OCI-LY1 (cell line): Measurements from ENCODE around the gene ELFN1.

Experiments
- H2AFZ ChIP-seq: fragments of 200-600 bp; sonication (generic), shearing (Covaris generic); 2 replicates; pipeline ENCODE4 v1.6.0; 2014; ENCODE audit warnings: antibody characterized with exemption, mild to moderate bottlenecking, low read length
- H3F3A ChIP-seq: fragments of 200-600 bp; sonication (generic), shearing (Covaris generic); 2 replicates; pipeline ENCODE4 v1.6.0; 2014; ENCODE audit warnings: mild to moderate bottlenecking, antibody characterized with exemption, low read length, moderate library complexity; ENCODE audit not compliant: insufficient read depth
- H3K27ac ChIP-seq: fragments of 200-600 bp; sonication (generic); 2 replicates; pipeline ENCODE4 v1.5.1; 2014; ENCODE audit warnings: low read length, mixed run types, mild to moderate bottlenecking, low read depth; ENCODE audit not compliant: poor library complexity, severe bottlenecking
- H3K27me3 ChIP-seq: fragments of 200-600 bp; sonication (generic); 2 replicates; pipeline ENCODE4 v1.6.0; 2014; ENCODE audit warnings: antibody characterized with exemption, mild to moderate bottlenecking, low read length, moderate library complexity; ENCODE audit not compliant: insufficient read depth
- H3K36me3 ChIP-seq: fragments of 200-600 bp; sonication (generic); 2 replicates; pipeline ENCODE4 v1.6.1; 2014; ENCODE audit warnings: mild to moderate bottlenecking, antibody characterized with exemption, low read length, moderate library complexity, mixed read lengths; ENCODE audit not compliant: insufficient read depth
- H3K4me1 ChIP-seq: fragments of 200-600 bp; sonication (generic); 2 replicates; pipeline ENCODE4 v1.5.1; 2014; ENCODE audit warnings: mild to moderate bottlenecking, low read length, moderate library complexity; ENCODE audit not compliant: insufficient read depth, severe bottlenecking
- H3K4me2 ChIP-seq: fragments of 200-600 bp; sonication (generic), shearing (Covaris generic); 2 replicates; pipeline ENCODE4 v1.6.1; 2014; ENCODE audit warnings: low read length
- H3K4me3 ChIP-seq: fragments of 200-600 bp; sonication (generic); 2 replicates; pipeline ENCODE4 v1.5.1; 2014; ENCODE audit warnings: low read length, low read depth, mild to moderate bottlenecking, mixed read lengths; ENCODE audit not compliant: poor library complexity, severe bottlenecking
- H3K79me2 ChIP-seq: fragments of 200-600 bp; shearing (Covaris generic); 2 replicates; pipeline ENCODE4 v1.6.1; 2016; ENCODE audit warnings: mixed run types, low read length, mixed read lengths; ENCODE audit not compliant: insufficient read depth
- H3K9ac ChIP-seq: fragments of 200-600 bp; sonication (generic), shearing (Covaris generic); 2 replicates; pipeline ENCODE4 v1.6.1; 2014; ENCODE audit warnings: mild to moderate bottlenecking, low read length, mixed read lengths
- H3K9me2 ChIP-seq: fragments of 200-600 bp; sonication (generic), shearing (Covaris generic); 2 replicates; pipeline ENCODE4 v1.6.1; 2014; ENCODE audit warnings: low read depth, mild to moderate bottlenecking, low read length, mixed read lengths
- H3K9me3 ChIP-seq: fragments of 200-600 bp; shearing (Covaris generic); 2 replicates; pipeline ENCODE4 v1.6.1; 2014; ENCODE audit warnings: low read length, mixed read lengths
- H4K20me1 ChIP-seq: fragments of 200-600 bp; sonication (generic), shearing (Covaris generic); 2 replicates; pipeline ENCODE4 v1.6.0; 2016; ENCODE audit warnings: mild to moderate bottlenecking, low read length; ENCODE audit not compliant: insufficient read depth
- CTCF ChIP-seq: fragments of 200-600 bp; sonication (generic), shearing (Covaris generic); IDR thresholded peaks from 2 replicates; pipeline ENCODE4 v1.5.1; 2017; ENCODE audit warnings: mild to moderate bottlenecking, antibody characterized with exemption, low read length, moderate library complexity, mixed read lengths
- EZH2 ChIP-seq: fragments of 200-600 bp; sonication (generic), shearing (Covaris generic); IDR thresholded peaks from 2 replicates; pipeline ENCODE4 v1.8.0; 2017; ENCODE audit warnings: borderline replicate concordance, mixed run types, mild to moderate bottlenecking, antibody characterized with exemption, low read length, moderate library complexity, mixed read lengths

ELFN1 gene

DNA sequence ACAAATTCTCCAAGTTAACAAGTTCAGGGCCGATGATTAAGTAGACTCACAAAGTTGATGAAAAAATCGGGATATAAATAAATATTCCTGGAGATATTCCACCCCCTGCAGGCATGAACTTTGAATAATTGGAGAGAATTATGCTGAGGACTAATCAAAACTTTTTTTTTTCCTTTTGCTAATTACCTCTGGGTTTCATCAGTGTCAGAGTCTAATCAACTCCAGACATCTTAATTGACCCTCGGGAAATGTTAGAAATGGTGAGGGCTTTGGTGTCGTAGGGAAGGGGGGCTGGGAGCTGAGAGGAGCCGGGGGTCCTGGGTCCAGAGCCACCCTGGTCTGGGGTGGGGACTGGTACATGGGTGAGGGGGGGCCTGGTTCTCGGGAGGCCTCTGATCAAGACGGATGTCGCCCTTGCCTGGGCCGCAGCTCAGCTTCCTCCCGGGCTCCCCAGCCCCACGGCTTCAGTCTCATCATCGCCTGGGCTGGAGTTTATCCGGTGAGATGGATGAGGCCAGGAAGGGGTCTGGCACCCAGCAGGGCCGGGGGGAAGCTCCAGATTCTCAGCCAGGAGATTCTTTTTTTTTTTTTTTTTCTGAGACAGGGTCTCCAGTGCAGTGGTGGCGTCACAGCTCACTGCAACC lies 30.4 kb upstream of the ELFN1 start:
- Histone ChIP-seq H3K9me3 (0 out of 2 replicates have a peak, but pooled peaks cover 3% of the 10 kb centered on the region), H3K27me3 (peaks cover 4% of the 10 kb centered on the region; the same call in 1 of the 2 replicates), H2AFZ (no peak overlapping the region), H3K4me3 (no peak overlapping the region), H3K79me2 (no peaks in the 10 kb centered on the region), H3K27ac (no peak overlapping the region), H3K4me1 (no peaks in the 10 kb centered on the region), H3F3A (no peaks in the 10 kb centered on the region), H3K4me2 (no peak overlapping the region), H3K9ac (no peak overlapping the region), H4K20me1 (no peaks in the 10 kb centered on the region), H3K36me3 (no peaks in the 10 kb centered on the region; the same call in 1 of the 2 replicates), H3K9me2 (no peaks in the 10 kb centered on the region)
- no peak for TF ChIP-seq CTCF
- no peak for TF ChIP-seq EZH2

DNA sequence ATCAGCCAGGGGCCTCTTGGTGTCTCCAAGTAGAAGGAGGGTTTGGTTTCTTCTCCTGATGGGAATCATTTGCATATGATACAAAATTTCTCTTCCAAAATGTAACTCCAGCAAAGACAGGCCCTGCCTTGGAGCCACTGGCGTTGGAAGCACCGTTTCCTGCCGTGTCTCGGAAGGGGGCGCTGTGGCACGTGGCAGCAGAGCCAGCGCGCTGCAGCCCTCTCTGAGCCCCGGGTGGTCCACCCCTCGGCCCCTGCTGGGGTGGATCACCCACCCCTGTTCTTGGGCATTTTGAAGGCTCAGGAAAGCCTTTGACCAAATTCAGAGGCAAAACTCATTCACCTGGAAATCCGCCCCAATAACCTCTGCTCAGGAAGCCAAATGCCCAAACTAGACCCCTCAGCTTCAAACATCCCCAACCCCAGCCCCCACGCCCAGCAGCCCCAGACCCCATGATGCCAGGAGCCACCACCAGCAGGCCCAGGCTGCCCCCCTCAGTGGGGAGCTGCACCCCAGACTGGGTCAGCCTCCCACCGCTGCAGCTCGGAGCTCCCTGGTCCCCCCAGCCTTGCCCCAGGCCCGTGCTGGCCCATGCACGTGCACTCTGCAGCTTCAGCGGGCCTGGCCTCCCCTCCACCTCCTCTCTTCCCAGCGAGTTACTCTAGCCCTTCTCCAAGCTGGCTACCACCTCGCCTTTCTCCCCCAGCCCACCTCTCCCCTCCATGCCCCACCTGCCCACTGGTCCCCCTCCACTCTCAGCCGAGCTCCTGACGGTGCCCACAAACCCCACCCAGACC lies 29.5 kb upstream of the ELFN1 start:
- Histone ChIP-seq H3F3A (no peaks in the 10 kb centered on the region), H3K9ac (no peak overlapping the region), H3K27ac (no peak overlapping the region), H3K4me1 (no peaks in the 10 kb centered on the region), H3K79me2 (no peaks in the 10 kb centered on the region), H3K9me3 (0 out of 2 replicates have a peak, but pooled peaks cover 3% of the 10 kb centered on the region), H4K20me1 (no peaks in the 10 kb centered on the region), H3K4me3 (no peak overlapping the region), H3K36me3 (no peaks in the 10 kb centered on the region; the same call in 1 of the 2 replicates), H2AFZ (no peak overlapping the region), H3K27me3 (peaks cover 4% of the 10 kb centered on the region; the same call in 1 of the 2 replicates), H3K4me2 (no peak overlapping the region), H3K9me2 (no peaks in the 10 kb centered on the region)
- TF ChIP-seq CTCF, result peak; percentile 70
- TF ChIP-seq EZH2, result no peak

DNA sequence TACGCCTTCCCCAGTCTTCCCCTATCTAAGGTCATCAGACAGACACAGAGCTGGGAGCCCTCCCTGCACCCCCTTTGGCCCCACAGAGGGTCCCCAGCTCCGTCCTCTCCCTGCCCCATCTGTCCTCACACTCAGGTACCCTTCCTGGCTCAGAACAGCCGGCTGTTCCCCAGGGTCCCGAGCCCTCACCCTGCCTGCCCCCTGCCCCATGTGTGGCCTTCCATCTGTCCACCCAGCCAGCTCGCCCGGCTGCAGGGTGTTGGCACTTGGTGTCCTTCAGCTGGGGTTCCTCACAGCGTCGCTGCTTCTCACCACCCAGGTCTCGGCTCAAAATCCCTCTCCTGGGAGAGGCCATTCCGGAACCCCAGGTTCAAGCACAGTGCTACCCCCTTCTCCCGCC lies 28.9 kb upstream of the ELFN1 start:
- Histone ChIP-seq H3K27me3 (peaks cover 4% of the 10 kb centered on the region; the same call in 1 of the 2 replicates), H2AFZ (no peak overlapping the region), H3K79me2 (no peaks in the 10 kb centered on the region), H3K9ac (no peak overlapping the region), H3F3A (no peaks in the 10 kb centered on the region), H3K4me1 (no peaks in the 10 kb centered on the region), H3K4me2 (no peak overlapping the region), H3K36me3 (no peaks in the 10 kb centered on the region; the same call in 1 of the 2 replicates), H3K27ac (no peak overlapping the region), H3K4me3 (no peak overlapping the region), H3K9me3 (0 out of 2 replicates have a peak, but pooled peaks cover 3% of the 10 kb centered on the region), H4K20me1 (no peaks in the 10 kb centered on the region), H3K9me2 (no peaks in the 10 kb centered on the region)
- TF ChIP-seq CTCF (no peak), EZH2 (no peak)
